TTC549 (cell line): Measurements from ENCODE around the gene DNAJC11.

Source experiments
- FAIRE-seq: peaks from 2 replicates; lab custom pipeline; 2012; peaks lifted over from hg19 to GRCh38; lab: Jason Lieb, UNC

DNAJC11 gene

DNA sequence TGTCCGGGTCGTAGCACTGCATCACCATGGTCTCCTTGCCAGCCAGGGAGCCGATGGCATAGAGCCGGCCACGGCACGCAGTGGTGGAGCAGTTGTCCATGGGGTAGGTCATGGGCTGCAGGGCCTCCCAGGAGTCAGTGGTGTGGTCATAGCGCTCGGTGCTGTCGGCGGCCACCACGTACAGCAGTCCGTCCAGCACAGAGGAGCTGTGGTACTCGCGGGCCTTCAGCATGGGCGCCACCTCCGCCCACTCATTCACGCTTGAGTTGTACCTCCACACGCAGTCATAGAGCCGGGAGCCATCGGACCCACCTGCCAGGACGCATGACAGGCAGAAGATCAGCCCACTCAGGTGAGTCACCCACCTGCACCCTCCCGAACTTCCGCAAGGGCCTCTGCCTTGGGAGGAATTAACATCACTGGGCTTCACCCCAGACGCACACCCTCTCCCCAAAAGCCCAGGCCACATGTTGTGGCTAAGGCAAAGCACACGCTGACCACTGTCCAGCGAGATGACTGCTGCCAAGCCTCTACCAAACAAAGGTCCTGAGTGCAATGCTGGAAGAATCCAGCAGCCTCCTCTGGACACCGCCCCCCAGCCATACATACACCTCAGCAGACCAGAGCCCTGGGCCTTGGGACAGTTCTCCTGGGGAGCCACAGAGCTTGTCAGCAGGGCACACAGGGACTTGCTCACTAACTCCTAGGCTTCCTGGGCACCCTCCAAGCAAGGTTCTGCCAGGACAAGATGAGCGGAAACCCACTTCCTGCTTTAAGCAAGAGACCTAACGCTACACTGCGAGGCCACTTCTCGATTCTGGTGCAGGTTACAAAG, 102.3 kb downstream of the DNAJC11 start:
- FAIRE-seq, result no peak

DNA sequence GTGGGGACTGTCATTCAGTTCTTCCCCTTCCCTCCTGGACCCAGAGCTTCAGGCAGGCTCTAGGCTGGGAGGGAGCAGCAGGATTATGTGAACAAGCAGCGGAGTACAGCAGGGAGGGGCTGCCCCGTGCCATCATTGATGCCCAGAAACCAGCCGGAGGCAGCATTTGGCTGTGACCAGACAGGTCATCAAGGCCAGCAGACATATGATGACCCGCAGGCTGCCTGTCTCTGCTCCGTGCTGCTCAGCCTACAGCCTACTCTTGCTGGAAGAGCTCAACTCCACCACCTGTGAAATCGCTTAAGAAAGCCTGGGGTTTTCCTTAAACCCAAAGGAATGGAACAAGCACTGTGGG, 103.9 kb downstream of the DNAJC11 start:
- no peak for FAIRE-seq

DNA sequence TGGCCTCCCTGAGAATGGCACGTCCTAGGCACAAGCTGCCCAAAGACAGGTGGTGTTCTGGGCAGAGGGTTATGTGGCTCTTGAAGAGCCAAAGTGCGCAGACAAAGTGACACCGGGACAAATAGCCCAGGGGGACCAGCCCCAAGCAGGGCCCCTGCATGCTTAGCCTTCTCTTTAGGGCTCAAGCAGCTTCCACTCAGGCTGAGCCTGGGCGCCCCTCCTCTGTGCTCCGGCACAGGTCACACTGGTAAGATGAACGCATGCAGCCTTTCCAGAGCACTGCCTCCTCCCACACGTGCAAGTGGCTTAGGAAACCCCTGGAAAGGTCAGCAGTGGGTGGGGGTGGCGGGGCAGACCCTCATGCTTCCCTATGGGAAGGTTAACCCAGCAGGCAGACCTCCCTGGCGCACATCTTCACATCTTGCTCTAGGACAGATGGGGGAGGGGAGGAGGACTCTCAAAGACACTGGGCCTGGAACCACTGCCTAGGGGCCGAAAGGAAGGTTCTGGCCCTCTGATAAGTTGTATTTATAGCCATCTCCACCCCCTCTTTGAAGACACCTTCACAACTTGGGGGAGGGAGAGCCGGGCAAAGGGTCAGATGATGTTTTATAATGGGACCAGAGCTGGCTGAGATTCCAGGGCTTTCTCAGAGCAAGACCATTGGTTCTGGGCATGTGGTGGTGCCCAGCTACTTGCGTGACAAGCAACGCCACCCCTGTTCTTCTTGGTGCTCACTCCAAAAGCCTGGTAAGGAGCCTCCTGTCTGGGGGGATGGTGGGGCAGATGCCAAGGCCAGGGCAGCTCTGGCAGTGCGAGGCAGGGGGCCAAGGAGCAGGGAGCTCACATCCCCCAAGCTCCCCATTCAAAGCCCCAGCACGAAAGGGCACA, 104.5 kb downstream of the DNAJC11 start:
- FAIRE-seq, result no peak

DNA sequence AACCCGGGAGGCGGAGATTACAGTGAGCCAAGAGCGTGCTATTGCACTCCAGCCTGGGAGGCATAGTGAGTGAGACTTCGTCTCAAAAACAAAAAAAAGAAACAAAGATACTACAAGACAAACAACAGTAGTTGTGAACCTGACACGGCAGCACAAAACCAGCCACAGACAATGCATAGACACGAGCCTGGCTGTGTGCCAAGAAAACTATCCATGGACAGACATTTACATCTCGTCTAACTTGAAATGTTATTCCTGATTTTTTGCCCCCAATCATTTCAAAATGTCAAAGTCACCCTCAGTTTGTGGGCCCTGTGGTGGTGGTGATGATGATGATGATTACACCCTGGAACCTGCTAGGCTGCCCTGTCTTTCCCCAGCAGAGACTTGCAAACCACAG, 105.3 kb downstream of the DNAJC11 start:
- no peak for FAIRE-seq

DNA sequence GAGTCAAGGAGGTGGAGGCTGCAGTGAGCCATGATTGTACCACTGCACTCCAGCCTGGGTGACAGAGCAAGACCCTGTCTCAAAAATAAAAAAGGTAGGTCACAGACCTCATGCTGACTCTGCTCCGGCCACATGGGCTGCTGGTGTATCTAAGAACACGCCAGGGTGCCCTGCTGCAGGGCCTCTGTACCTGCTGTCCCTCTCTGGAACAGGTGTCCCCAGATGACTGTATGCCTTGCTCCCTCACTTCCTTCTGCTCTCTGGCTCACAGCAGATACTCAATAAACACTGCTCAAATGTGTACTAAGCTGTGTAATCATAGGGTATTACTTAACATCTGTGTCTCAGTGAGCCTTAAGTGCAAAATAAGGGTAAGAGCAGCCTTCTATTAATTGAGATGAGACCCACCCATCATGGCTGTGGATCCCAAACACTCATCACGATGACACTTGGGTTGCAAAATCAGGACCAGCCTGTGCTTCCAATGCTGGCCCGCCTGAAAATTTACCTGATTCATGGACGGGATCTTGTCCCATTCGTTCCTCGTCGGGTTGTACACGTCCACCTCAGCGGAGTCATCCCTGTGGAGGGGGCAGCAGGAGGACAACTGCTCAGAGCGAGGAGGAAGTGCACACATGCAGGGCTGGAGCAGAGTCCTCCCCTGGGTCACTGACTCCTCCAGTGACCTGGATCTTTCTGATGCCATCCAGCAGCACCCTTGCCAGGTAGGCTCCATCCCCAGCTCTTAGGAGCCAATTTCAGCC, 106.5 kb downstream of the DNAJC11 start:
- no peak for FAIRE-seq

DNA sequence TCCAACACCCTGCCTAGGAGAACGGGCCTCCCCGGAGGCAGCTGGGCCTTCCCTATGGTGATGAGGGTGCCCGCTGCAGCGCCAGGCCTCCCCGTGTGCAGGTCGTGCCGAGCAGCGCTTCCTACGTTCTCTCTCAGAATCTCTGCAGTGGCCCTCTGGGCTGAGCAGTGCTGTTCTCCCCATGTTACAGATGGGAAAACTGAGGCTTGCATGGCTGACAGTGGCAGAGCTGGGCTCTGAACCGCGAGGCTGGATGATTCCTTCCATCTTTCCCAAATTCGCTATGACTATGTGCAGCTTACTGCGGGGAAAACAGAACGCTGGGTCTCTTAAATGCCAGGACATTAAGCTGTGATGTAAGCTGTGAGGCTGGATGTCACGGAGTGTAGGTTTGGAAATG, 107.8 kb downstream of the DNAJC11 start:
- FAIRE-seq, result no peak

DNA sequence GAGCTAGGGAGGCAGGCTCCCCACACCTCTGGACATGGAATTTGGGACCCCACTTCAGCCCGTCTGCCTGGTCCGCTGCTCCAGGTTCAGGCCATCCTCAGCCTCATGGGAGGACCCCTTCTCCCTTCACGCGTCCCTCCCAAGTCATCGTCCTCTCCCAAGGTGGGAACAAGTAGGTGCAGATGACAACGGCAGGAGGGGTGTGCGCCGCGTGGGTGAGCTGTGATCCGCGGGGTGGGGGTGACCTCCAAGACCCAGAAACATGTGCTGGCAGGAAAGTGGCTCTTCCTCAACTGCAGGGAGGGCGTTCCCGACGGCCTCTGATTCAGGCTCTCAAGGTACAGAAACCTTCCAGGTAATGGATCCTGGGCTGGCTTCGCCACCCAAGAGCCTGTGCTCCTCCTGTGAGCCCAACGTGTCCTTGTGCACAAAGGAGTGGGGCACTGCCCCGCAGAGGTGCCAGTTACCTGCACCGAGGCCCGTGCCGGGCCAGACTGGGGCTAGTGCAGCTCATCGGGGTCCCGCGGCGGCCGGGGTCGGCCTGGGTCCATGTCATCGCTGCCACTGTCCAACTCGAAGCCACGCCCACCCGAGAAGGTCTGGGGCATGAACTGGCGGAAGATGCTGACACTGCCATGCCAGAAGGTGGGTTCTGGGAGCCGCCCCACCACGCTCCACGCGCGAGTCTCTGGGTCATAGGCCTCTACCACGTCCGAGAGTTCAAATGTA, 108.6 kb downstream of the DNAJC11 start:
- no peak for FAIRE-seq

DNA sequence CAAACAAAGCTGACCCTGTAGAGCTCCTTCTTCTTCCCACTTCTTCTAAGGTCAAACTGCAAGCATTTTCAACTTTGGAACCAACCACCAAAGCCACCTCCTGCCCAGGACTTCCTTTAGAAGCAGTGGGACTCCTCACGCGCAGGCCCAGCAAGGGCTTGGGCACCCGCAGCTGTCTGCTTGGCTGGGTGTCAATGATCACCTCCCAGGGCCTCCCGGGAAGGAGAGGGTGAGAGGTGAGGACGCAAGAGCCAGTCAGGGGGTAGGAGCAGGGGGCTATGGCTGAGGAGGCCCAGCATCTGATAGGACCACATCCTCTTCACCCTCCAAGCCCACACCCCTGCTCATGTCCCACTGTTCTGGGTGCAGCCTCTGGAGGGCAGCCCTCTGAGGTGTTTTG, 109.2 kb downstream of the DNAJC11 start:
- no peak for FAIRE-seq

DNA sequence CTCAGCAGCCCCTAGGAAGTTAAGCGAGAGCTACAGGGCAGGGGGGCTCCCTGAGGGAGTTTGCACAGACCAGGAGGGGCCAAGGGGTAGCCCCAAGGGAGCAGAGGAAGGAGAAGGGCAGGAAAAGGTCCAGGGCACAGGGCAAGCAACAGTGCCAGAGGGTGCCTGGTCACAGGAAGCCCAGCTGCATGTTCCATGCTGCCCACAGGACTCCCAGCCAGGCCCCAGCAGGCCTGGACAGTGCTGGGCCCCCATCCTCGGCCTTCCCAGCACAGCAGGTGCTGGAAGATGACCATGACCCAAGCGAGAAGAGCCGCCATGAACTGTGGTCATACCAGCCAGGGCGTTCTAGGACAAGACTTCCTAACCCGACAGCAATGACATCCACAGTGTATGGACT, 110.0 kb downstream of the DNAJC11 start:
- no peak for FAIRE-seq

DNA sequence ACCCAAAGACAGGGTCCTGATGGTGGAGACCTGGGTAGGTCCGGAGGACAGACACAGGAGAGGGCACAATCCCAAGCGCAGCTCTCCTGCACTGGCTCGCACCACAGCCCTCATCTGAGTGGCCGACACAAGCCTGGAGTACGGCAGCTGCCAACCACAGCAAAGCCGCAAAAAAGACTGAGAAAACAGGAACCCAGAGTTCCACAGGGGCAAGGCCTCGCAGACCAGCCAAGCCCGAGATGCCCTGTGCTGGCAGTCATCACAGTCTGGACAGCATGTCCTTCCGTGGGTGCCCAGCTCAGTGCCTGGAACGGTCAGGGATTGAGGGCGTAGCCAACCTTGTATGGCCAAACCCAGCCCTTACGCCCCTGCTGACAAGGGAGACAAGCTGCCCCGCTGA, 110.4 kb downstream of the DNAJC11 start:
- FAIRE-seq, result no peak

DNA sequence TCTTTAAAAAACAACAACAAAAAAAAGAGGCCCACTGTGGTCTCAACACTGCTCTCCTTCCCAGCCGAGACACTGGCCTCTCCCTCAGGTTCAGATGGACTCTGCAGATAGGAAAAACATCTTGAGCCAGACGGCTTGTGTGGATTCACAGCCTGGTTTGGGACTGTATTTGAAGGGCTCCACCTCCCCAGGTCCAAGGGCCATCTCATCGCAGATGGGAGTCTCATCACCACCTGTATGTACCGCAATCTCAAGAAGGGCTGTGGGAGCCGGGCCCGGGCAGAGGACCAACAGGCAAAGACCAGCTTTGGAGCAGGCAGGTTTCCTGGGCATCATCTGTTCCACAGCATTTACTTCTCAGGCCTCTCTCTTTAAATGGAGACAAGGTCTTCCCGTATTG, 111.6 kb downstream of the DNAJC11 start:
- FAIRE-seq, result no peak

DNA sequence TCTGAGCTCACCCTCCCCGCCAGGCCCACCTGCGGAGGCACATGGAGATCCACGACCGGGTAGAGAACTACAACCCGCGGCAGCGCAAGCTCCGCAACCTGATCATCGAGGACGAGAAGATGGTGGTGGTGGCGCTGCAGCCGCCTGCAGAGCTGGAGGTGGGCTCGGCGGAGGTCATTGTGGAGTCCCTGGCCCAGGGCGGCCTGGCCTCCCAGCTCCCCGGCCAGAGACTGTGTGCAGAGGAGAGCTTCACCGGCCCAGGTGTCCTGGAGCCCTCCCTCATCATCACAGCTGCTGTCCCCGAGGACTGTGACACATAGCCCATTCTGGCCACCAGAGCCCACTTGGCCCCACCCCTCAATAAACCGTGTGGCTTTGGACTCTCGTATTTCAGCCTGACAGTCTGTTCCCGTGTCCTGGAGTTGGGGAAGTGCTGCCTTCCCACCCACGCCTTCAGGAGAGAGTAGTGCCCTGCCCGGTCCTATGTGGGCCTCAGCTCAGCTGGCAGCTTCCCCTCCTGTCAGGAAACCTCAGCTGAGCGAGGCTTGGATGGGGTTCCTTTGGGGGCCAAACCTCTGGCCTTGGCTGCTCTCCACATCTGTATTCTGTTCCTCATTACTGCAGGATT, 112.6 kb downstream of the DNAJC11 start:
- no peak for FAIRE-seq

DNA sequence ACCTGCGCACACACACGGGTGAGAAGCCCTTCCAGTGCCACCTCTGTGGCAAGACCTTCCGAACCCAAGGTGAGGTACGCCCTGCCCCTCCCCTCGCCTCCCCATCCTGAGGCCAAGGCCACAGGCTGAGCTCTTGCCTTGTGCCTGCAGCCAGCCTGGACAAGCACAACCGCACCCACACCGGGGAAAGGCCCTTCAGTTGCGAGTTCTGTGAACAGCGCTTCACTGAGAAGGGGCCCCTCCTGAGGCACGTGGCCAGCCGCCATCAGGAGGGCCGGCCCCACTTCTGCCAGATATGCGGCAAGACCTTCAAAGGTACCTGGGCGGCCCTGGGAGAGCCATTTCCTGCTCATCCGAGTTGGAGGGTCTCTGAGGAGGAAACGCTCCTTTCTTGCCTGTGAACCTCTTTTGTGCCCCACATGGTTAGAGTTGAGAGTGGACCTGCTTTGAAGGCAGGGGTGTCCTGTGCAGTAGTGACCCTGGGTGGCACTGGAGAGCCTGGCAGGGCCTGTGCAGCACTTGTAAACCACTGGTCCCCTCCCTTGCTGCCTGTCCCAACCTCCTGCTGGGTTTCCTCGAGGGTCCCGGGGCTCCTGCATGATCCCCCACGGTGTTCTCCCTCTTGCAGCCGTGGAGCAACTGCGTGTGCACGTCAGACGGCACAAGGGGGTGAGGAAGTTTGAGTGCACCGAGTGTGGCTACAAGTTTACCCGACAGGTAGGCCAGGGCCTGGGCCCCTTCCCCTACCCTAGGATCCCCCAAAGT, 113.3 kb downstream of the DNAJC11 start:
- no peak for FAIRE-seq

DNA sequence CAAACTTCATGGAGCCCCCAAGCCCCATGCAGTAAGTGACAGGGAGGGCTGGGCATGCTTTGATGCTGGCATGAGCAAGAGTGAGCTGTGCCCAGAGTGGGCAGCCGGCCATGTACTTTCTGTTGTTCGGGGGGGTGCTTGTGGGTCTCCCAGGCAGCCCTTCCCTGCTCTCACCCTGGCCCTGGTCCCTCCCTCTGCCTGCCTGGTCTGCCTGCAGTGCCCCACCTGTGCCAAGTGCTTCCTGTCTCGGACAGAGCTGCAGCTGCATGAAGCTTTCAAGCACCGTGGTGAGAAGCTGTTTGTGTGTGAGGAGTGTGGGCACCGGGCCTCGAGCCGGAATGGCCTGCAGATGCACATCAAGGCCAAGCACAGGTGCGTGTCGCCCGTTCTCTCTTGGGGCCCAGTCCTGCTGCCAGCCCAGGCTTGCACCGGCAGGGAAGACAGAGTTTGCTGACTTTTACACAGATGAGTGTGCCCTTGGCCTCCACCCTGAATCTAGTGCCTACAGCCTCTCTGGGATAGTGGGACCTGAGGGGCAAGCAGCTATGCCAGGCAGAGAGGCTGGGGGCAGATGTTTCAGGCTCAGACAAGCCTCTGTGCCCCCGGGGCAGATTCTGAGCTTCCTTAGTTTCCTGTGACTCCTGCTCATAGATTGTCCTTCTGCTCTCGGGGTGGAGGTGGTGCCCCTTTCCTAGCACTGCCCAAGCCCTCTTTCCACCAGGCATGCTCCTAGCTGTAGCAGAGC, 114.2 kb downstream of the DNAJC11 start:
- no peak for FAIRE-seq

DNA sequence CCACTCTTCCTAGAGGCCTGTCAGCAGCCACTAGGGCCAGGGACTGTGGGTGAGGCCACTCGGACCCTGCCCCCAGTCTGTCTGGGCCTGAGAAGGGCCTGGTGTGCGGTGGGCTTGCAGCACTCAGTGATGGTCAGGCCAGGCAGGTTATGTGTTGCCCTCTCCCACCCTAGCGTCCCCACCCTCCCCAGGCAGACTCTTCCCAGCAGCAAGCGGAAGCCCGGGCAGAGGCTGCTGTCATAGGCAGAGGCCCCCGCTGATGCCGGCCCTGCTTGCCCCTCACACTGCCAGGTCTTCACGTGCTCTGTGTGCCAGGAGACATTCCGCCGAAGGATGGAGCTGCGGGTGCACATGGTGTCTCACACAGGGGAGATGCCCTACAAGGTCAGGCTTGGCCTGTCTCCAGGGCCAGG, 115.2 kb downstream of the DNAJC11 start:
- no peak for FAIRE-seq

DNA sequence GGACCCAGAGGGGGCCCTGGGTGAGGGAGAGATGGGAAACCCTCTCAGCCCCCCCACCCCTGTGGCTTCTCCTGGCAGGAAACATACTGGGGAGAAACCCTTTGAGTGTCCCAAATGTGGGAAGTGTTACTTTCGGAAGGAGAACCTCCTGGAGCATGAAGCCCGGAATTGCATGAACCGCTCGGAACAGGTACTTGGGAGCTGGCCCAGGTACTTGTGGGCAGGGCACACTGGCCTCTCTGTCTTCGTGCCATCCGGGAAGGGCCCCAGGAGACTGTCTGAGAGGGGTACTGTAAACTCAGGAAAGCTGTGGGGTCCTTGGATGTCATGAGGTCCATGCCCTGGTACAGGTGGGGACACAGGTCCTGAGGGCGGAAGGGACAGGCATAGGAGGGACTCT, 115.8 kb downstream of the DNAJC11 start:
- no peak for FAIRE-seq

DNA sequence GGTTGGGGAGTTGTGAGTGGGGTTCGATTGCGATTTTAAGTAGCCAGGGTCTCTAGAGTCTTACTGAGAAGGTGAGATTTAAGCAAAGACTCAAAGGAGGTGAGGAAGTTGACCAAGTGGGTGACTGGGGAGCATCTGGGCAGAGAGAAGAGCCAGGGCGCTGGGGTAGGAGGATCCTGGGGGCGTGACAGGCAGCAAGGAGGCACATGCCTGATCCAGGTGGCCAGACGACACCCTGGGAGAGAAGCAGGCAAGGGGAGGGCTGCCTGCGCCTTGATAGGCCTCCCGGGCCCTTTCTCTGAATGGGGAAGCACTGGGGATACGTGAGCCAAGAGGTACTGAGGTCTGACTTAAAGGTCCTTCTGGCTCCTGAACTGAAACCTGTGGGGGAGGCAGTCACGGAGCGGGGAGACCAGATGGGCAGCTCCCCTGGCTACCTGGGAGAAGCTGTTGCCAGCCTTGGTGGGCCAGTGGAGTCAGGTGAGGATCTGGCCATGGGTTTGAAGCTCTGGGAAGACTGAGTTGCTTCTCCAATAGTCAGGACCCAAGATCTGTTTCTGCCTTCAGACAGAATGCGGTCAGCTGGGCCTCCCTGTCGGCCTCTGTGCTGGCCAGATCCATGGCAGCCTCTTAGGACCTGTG, 116.4 kb downstream of the DNAJC11 start:
- FAIRE-seq, result no peak
